Uterus (tissue), 2 donors: ENCODE measurements around the gene SF3B2.
"Not testable (repeated sequence)": the region's sequence is repeated elsewhere in the genome, so short reads cannot be mapped to it uniquely, and the experiment has no call there.

Experiments
- POLR2A ChIP-seq, 2 donors: fragments of 450-650 bp; IDR thresholded peaks; one replicate each; pipeline ENCODE4 v1.6.1; 2016; ENCODE audit warnings: antibody characterized with exemption in 2 of 2, mild to moderate bottlenecking in 1 of 2, moderate library complexity in 1 of 2
- TF ChIP-seq, protein P1 (sequence below), 4 experiments: fragments of 200-600 bp in 2 of 4; fragments of 450-650 bp in 2 of 4; sonication (generic) in 2 of 4; IDR thresholded peaks; one replicate each; pipeline ENCODE4 v1.5.1; 2016 to 2019; ENCODE audit warnings: antibody characterized with exemption in 4 of 4, mild to moderate bottlenecking in 2 of 4, moderate library complexity in 1 of 4

- not testable (repeated sequence) for TF ChIP-seq POLR2A (IDR thresholded peaks at IDR 0.05)
- TF ChIP-seq, protein P1, sequence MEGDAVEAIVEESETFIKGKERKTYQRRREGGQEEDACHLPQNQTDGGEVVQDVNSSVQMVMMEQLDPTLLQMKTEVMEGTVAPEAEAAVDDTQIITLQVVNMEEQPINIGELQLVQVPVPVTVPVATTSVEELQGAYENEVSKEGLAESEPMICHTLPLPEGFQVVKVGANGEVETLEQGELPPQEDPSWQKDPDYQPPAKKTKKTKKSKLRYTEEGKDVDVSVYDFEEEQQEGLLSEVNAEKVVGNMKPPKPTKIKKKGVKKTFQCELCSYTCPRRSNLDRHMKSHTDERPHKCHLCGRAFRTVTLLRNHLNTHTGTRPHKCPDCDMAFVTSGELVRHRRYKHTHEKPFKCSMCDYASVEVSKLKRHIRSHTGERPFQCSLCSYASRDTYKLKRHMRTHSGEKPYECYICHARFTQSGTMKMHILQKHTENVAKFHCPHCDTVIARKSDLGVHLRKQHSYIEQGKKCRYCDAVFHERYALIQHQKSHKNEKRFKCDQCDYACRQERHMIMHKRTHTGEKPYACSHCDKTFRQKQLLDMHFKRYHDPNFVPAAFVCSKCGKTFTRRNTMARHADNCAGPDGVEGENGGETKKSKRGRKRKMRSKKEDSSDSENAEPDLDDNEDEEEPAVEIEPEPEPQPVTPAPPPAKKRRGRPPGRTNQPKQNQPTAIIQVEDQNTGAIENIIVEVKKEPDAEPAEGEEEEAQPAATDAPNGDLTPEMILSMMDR (IDR thresholded peaks at IDR 0.05) = not testable (repeated sequence)
Observed at GRCh38 chr11:66010036-66010435, 42.1 kb upstream of the SF3B2 start.
